IPS-18c (cell line): ENCODE data around the gene CALCOCO1.
"Not testable (repeated sequence)": the region's sequence is repeated elsewhere in the genome, so short reads cannot be mapped to it uniquely, and the experiment has no call there.

ENCODE experiments used
- H3K4me3 ChIP-seq: 2 replicates; pipeline ENCODE4 v1.7.0; 2013; ENCODE audit warnings: low read depth, mild to moderate bottlenecking, low read length, moderate library complexity; ENCODE audit not compliant: insufficient read depth
- H3K9me3 ChIP-seq: one replicate; pipeline ENCODE4 v1.6.1; 2013; ENCODE audit warnings: mild to moderate bottlenecking, low read length, moderate library complexity; ENCODE audit not compliant: control insufficient read depth, insufficient read depth

CALCOCO1 gene

GRCh38 chr12:53738406-53739213, 11.4 kb upstream of the CALCOCO1 start:
- H3K4me3 ChIP-seq: peak overlapping the region; percentile 55
- H3K9me3 ChIP-seq: no peaks in the 10 kb centered on the region

- H3K4me3 ChIP-seq: peak overlapping the region; percentile 55
These were observed 10.7 kb upstream of the CALCOCO1 start for GRCh38 chr12:53737951-53738405.

DNA sequence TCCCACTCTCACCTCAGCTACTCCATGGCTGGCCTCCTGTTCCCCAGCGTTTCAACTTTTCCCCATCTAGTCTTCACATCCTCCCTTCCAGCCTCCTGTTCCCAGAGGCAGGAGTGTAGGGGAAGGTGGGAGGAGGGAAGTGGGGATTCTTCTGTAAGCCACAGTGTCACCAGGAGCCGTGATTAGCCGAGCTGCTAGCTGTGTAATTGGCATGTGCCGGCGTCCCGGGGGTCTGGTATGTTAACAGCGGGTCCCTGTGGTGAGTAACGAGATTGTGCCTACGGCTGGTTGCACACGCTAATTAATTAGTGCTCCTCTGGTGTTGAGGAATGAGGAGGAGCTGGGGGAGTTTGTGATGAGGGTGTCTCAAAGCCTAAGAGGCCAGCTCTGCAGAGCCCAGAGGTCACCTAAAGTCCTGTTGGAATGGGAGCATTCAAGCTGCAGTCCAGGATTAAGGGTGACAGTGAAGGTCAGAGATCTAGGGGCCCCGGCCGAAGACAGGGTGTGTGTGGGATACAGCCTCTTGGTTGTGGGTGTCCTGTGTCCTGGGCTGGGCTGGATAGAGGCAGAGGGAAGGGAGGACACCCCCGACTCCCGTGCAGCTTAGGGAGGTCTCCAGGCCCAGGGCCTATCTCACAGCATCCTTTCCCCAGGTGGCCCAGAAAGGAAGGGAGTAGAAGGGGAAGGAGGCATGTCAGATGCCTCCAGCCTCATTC, 10.0 kb upstream of the CALCOCO1 start:
- no peak overlapping the region for H3K4me3 ChIP-seq

More at GRCh38 chr12:53737951-53738405, 10.7 kb upstream of the CALCOCO1 start:
- no peaks in the 10 kb centered on the region for H3K9me3 ChIP-seq

DNA sequence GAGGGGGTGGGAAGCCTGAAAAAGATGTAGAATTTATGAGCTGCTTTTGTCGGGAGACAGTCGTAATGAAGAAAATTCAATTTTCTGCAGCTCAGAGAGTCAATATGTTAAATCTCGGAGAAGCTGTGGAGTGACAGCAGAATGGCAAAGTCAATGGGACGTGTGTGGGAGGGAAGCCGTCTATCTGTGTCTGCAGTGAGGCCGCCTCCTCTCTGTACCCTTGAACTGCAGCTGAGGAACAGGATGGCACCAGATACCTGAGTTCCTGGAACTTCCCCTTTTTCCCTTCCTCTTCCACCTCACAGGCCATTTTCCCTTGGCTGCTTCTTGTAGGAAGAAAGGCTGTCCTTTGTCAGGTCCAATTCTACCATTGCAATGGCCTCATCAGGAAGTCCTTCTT, 9.3 kb upstream of the CALCOCO1 start:
- H3K9me3 ChIP-seq: no peaks in the 10 kb centered on the region
- H3K4me3 ChIP-seq: no peak overlapping the region

More for the DNA sequence above, 10.0 kb upstream of the CALCOCO1 start:
- no peaks in the 10 kb centered on the region for H3K9me3 ChIP-seq

GRCh38 chr12:53735556-53735955, 8.3 kb upstream of the CALCOCO1 start:
- Histone ChIP-seq H3K9me3 (no peaks in the 10 kb centered on the region), H3K4me3 (no peak overlapping the region)

DNA sequence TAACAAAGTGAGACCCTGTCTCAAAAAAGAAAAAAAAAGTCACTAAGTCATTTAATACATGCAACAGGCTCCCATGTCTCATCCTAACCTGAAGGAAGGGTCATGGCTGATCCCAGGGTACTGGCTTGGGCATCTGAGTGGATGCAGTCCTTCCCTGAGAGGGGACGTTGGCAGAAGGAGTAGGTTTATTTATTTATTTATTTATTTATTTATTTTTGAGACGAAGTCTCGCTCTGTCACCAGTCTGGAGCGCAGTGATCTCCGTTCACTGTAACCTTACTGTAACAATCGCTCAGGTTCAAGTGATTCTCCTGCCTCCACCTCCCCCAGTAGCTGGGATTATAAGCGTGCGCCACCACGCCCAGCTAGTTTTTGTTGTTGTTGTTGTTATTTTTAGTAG, 7.2 kb upstream of the CALCOCO1 start:
- H3K4me3 ChIP-seq: no peak overlapping the region

DNA sequence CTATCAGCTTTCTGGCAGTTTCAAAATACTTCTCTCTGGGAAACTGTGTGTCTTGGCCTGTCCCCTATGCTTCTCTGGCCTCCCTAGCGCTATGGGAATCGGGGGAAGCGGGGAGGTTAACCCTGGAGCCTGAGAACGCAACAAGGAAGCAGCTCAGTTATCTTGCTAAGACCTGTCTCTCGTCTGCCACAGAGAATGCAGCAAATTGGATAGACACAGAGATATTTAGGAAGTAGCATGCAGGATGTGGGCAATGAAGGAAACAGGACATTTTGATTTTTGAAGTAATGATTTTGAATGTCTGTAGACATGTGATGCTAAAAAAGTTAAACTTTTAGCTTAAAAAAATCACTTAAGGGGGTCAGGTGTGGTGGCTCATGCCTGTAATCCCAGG, 6.6 kb upstream of the CALCOCO1 start:
- Histone ChIP-seq H3K9me3 (no peaks in the 10 kb centered on the region), H3K4me3 (no peak overlapping the region)

More for the DNA sequence above, 7.2 kb upstream of the CALCOCO1 start:
- H3K9me3 ChIP-seq: no peaks in the 10 kb centered on the region

GRCh38 chr12:53733051-53733806, 6.0 kb upstream of the CALCOCO1 start:
- no peak overlapping the region for H3K4me3 ChIP-seq
- no peaks in the 10 kb centered on the region for H3K9me3 ChIP-seq

- no peak overlapping the region for H3K4me3 ChIP-seq
- H3K9me3 ChIP-seq: no peaks in the 10 kb centered on the region
These were observed 2.4 kb upstream of the CALCOCO1 start for GRCh38 chr12:53729644-53730043.

DNA sequence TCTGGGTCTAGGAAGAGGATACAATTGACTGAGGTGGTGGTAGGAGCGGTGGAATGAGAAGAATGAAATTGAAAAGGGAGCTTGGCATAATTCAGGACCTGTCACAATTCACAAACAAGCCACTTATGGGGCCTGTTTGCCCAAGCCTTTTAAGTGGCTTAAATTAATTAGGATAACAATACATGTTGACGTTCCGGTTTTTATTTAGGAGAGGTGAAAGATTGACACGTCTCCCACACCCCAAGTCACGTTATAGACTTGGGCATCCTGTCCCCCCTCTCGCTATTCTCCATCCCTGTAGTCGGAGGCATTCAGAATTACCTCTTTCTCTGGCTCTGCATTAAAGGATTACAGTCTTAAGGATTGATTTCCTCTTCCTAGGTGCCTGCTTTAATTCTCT, 954 bp upstream of the CALCOCO1 start:
- Histone ChIP-seq H3K9me3 (no peaks in the 10 kb centered on the region), H3K4me3 (peak overlapping the region; percentile 49; the same call in 1 of the 2 replicates)

GRCh38 chr12:53726946-53727309, 324 bp downstream of the CALCOCO1 start:
- no peaks in the 10 kb centered on the region for H3K9me3 ChIP-seq
- H3K4me3 ChIP-seq: peak overlapping the region; percentile 88

DNA sequence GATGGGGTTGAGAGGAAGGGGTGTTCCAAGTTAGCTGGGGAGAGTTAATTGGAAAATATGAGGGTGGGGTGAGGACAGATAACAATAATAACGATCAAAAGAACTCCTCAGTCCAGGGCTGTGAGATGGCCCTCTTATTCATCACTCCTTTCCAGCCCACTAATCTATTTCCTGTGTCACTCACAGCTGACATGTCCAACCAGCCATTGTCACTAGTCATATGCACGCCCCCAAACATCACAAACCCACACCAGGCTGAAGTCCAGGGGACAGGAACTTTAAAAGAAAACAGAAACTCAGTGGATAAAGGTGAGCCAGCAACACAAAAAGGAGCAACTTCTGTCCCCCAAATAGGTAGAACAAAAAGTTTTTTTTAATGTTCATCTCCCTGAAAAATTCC, 911 bp downstream of the CALCOCO1 start:
- Histone ChIP-seq H3K9me3 (no peaks in the 10 kb centered on the region), H3K4me3 (no peak overlapping the region; the same call in 1 of the 2 replicates)

DNA sequence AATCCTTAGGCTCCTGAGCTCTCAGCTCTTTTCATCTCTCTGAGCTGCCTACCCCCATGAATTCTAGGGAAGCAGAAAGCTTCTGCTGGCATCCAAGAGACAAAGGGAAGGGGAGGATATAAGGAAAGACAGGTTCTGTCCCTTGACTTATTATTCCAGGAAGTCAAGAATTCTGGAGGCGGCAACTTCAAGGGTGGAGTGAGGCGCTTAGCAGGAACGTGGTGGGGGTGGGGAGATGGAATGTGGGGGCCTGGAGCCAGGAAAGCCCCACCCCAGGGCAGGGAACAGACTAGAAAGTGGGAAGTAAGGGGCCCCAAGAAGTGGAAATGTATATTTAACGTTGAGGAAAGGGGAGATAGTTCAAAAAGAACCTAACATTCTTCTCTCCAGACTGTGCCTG, 1.4 kb downstream of the CALCOCO1 start:
- Histone ChIP-seq H3K9me3 (no peaks in the 10 kb centered on the region), H3K4me3 (no peak overlapping the region)

DNA sequence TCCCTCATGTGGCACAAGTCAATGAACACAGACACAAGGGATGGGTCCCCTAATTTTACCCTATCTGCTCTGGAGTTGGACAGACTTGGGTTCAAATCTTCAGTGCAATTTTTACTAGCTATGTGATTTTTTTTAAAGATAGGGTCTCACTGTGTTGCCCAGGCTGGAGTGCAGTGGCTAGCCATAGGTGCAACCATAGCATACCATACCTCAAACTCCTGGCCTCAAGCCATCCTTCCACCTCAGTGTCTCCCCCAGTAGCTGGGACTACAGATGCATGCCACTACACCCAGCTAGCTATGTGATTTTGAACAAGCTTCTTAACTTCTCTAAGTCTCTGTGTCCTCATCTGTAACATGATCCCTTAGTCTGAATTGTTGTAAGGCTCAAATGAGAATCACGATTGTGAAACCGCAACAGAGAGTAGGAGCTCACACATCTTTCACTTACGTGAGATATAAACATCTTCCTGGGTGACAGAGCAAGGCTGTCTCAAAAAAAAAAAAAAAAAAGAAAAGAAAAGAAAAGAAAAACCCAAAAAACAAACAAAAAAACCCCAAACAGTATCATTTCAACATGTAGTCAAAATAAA, 4.7 kb downstream of the CALCOCO1 start:
- Histone ChIP-seq H3K9me3 (no peaks in the 10 kb centered on the region), H3K4me3 (no peak overlapping the region)

DNA sequence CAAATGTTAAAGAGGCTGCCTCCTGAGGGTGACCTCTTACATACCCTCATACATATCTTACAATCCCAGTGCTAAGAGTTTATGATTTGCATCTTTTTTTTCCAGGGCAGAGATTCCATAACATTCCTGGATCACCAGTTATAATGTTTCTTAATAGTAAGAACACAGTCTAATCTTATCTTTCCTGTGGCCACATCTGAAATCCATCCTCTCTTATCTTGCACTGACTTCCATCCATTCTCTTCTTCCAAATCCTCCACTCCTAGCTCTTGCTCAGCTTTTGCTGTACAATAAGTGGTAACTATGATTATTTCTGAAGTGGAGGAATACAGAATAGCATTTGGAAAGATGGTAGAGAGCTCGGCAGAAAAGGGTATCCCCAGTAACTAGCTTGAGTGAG, 6.3 kb downstream of the CALCOCO1 start:
- Histone ChIP-seq H3K4me3 (no peak overlapping the region), H3K9me3 (no peaks in the 10 kb centered on the region)

DNA sequence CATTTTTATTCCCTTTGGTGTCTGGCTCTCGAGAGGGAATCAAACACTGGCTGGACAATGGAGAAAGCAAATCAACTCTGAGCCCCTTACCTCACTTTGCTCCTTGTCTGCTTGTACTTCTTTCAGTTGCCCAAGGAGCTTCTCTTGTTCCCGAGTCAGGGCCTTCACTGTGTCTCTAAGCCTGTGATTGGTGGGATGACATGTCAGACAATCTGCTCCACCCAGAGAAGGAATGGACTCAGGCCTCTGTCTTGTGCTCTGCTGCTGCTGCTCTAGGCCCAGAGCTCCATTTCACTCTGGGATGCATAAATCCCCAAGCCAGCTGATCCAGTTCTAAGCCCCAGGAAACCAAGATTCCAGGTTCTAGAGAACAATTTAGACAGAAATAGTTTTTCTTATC, 7.6 kb downstream of the CALCOCO1 start:
- no peaks in the 10 kb centered on the region for H3K9me3 ChIP-seq
- H3K4me3 ChIP-seq: no peak overlapping the region

DNA sequence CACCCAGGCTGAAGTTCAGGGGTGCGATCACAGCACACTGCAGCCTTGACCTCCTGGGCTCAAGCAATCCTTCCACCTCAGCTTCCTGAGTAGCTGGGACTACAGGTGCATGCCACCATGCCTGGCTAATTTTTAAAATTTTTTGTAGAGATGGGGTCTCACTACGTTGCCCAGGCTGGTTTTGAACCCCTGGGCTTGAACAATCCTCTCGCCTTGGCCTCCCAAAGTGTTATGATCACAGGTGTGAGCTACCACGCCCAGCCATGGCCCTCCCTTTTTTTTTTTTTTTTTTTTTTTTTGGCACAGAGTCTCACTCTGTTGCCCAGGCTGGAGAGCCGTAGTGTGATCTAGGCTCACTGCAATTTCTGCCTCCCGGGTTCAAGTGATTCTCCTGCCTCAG, 8.7 kb downstream of the CALCOCO1 start:
- H3K4me3 ChIP-seq, H3K9me3 ChIP-seq: not testable (repeated sequence)
